Progenitor cell of endocrine pancreas (in vitro differentiated cells): Measurements from ENCODE around the gene PPP1R15A. TPM values are rescaled to one million over a fixed set of nuclear protein-coding genes. Genes with fewer than 3 reads are reported as not detected.

Source experiments
- DNase-seq: peaks from one replicate; pipeline ENCODE4 v3.0.0; 2021; ENCODE audit warnings: low spot score; ENCODE audit not compliant: unreplicated experiment
- H3K27ac Mint-ChIP-seq: 2 replicates; pipeline ENCODE4 v1.8.0; 2021; ENCODE audit warnings: mild to moderate bottlenecking, moderate library complexity, mixed read lengths
- H3K27me3 Mint-ChIP-seq: 2 replicates; pipeline ENCODE4 v1.8.0; 2021; ENCODE audit warnings: mixed read lengths
- H3K36me3 Mint-ChIP-seq: 2 replicates; pipeline ENCODE4 v1.8.0; 2022; ENCODE audit warnings: mixed read lengths; ENCODE audit not compliant: insufficient read depth
- H3K4me1 Mint-ChIP-seq: 2 replicates; pipeline ENCODE4 v1.8.0; 2021; ENCODE audit warnings: low read depth, mixed read lengths
- H3K4me3 Mint-ChIP-seq: 2 replicates; pipeline ENCODE4 v1.8.0; 2021; ENCODE audit warnings: low read depth, mild to moderate bottlenecking, moderate library complexity, mixed read lengths
- H3K9me3 Mint-ChIP-seq: 2 replicates; pipeline ENCODE4 v1.8.0; 2021; ENCODE audit warnings: low read depth, mixed read lengths
- CTCF ChIP-seq: fragments of 200-600 bp; sonication (generic); IDR thresholded peaks from one replicate; pipeline ENCODE4 v1.5.0; 2021; ENCODE audit warnings: antibody characterized with exemption, mild to moderate bottlenecking; ENCODE audit not compliant: unreplicated experiment
- total RNA-seq: library from RNA; stranded (reverse); gene quantifications from 2 replicates; pipeline ENCODE4 v1.2.1, GENCODE V29; 2021

PPP1R15A gene
- total RNA-seq, 1 donor from 2014 or later: 44.5 TPM

DNA sequence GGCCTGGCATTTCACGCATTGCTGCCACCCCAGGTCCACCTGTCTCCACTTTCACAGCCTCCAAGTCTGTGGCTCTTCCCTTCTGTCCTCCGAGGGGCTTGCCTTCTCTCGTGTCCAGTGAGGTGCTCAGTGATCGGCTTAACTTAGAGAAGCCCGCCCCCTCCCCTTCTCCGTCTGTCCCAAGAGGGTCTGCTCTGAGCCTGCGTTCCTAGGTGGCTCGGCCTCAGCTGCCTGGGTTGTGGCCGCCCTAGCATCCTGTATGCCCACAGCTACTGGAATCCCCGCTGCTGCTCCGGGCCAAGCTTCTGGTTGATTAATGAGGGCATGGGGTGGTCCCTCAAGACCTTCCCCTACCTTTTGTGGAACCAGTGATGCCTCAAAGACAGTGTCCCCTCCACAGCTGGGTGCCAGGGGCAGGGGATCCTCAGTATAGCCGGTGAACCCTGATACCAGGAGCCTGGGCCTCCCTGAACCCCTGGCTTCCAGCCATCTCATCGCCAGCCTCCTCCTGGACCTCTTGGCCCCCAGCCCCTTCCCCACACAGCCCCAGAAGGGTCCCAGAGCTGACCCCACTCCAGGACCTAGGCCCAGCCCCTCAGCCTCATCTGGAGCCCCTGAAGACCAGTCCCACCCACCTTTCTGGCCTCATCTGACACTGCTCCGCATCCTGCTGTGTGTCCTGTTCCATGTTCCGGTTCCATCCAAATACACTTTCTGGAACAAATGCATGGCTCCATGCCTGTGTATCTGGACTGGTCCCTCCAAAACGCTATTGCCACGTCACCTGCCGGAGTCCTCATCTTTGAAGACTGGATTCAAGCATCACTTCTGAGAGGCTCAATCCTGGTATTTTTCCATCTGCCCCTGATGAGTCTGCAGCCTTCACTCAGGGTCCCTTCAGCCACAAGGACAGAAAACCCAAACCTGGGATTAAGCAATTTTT, 50.6 kb downstream of the PPP1R15A start:
- Mint-ChIP-seq H3K9me3 (no peaks in the 10 kb centered on the region), H3K27ac (no peak overlapping the region), H3K36me3 (peaks cover 10% of the 10 kb centered on the region), H3K27me3 (no peaks in the 10 kb centered on the region), H3K4me1 (no peaks in the 10 kb centered on the region), H3K4me3 (no peak overlapping the region)
- TF ChIP-seq CTCF: no peak
- DNase-seq: no peak

- Mint-ChIP-seq H3K27ac (no peak overlapping the region), H3K36me3 (peaks cover 6% of the 10 kb centered on the region), H3K4me3 (no peak overlapping the region)
These were observed 53.1 kb downstream of the PPP1R15A start for GRCh38 chr19:48925240-48925843.

More at GRCh38 chr19:48925240-48925843, 53.1 kb downstream of the PPP1R15A start:
- H3K4me1 Mint-ChIP-seq: no peaks in the 10 kb centered on the region
- no peak for TF ChIP-seq CTCF
- H3K9me3 Mint-ChIP-seq: no peaks in the 10 kb centered on the region
- DNase-seq: no peak
- no peaks in the 10 kb centered on the region for H3K27me3 Mint-ChIP-seq

Other genes starting within 250 kb of the PPP1R15A start
- 5.1 and 5.3 TPM in 2 replicates for gene DBP, start 235.0 kb upstream of the PPP1R15A start, total RNA-seq
- gene CA11, start 226.2 kb upstream of the PPP1R15A start, total RNA-seq: 8.9 and 9.6 TPM in 2 replicates
- gene NTN5, start 199.4 kb upstream of the PPP1R15A start, total RNA-seq: 0.91 and 1.0 TPM in 2 replicates
- 1.4 and 2.4 TPM in 2 replicates for gene FUT2, start 176.4 kb upstream of the PPP1R15A start, total RNA-seq
- 2.0 and 2.1 TPM in 2 replicates for gene MAMSTR, start 152.7 kb upstream of the PPP1R15A start, total RNA-seq
- 1.9 and 2.4 TPM in 2 replicates for gene RASIP1, start 131.8 kb upstream of the PPP1R15A start, total RNA-seq
- gene IZUMO1, start 125.5 kb upstream of the PPP1R15A start, total RNA-seq: 0.55 and 1.0 TPM in 2 replicates
- gene FUT1, start 119.8 kb upstream of the PPP1R15A start, total RNA-seq: 5.4 and 6.9 TPM in 2 replicates
- not detected in 2 replicates for gene FGF21, start 116.9 kb upstream of the PPP1R15A start, total RNA-seq
- gene BCAT2, start 61.4 kb upstream of the PPP1R15A start, total RNA-seq: 61.0 and 70.0 TPM in 2 replicates
- gene HSD17B14, start 35.9 kb upstream of the PPP1R15A start, total RNA-seq: 20.5 and 22.1 TPM in 2 replicates
- 8.5 and 11.7 TPM in 2 replicates for gene PLEKHA4, start 3.8 kb upstream of the PPP1R15A start, total RNA-seq
- gene TULP2, start 26.3 kb downstream of the PPP1R15A start, total RNA-seq: 0.46 TPM in 1 of 2 replicates, not detected in the other
- gene NUCB1, start 27.9 kb downstream of the PPP1R15A start, total RNA-seq: 149 and 165 TPM in 2 replicates
- 1.1 and 1.8 TPM in 2 replicates for gene DHDH, start 61.3 kb downstream of the PPP1R15A start, total RNA-seq
- 141 and 153 TPM in 2 replicates for gene BAX, start 82.5 kb downstream of the PPP1R15A start, total RNA-seq
- gene FTL, start 92.9 kb downstream of the PPP1R15A start, total RNA-seq: 2,544 and 2,716 TPM in 2 replicates
- gene GYS1, start 120.9 kb downstream of the PPP1R15A start, total RNA-seq: 57.4 and 65.8 TPM in 2 replicates
- gene RUVBL2, start 121.5 kb downstream of the PPP1R15A start, total RNA-seq: 81.5 and 83.0 TPM in 2 replicates
- not detected in 2 replicates for gene LHB, start 144.7 kb downstream of the PPP1R15A start, total RNA-seq
- not detected in 2 replicates for gene CGB3, start 151.9 kb downstream of the PPP1R15A start, total RNA-seq
- not detected in 2 replicates for gene CGB2, start 159.5 kb downstream of the PPP1R15A start, total RNA-seq
- gene CGB1, start 164.5 kb downstream of the PPP1R15A start, total RNA-seq: not detected in 2 replicates
- not detected in 2 replicates for gene CGB5, start 171.4 kb downstream of the PPP1R15A start, total RNA-seq
- not detected in 2 replicates for gene CGB8, start 176.7 kb downstream of the PPP1R15A start, total RNA-seq
- gene CGB7, start 185.3 kb downstream of the PPP1R15A start, total RNA-seq: 0.38 and 0.80 TPM in 2 replicates
- gene NTF4, start 192.4 kb downstream of the PPP1R15A start, total RNA-seq: 0.91 and 1.5 TPM in 2 replicates
- not detected in 2 replicates for gene KCNA7, start 200.3 kb downstream of the PPP1R15A start, total RNA-seq
- 355 and 363 TPM in 2 replicates for gene SNRNP70, start 213.0 kb downstream of the PPP1R15A start, total RNA-seq
- 7.0 and 9.3 TPM in 2 replicates for gene LIN7B, start 241.9 kb downstream of the PPP1R15A start, total RNA-seq
- gene C19orf73, start 246.7 kb downstream of the PPP1R15A start, total RNA-seq: 1.3 and 1.5 TPM in 2 replicates
- gene PPFIA3, start 247.1 kb downstream of the PPP1R15A start, total RNA-seq: 6.7 and 8.5 TPM in 2 replicates